Measurements from ENCODE around the gene CLIC5.

The CLIC5 gene

DNA sequence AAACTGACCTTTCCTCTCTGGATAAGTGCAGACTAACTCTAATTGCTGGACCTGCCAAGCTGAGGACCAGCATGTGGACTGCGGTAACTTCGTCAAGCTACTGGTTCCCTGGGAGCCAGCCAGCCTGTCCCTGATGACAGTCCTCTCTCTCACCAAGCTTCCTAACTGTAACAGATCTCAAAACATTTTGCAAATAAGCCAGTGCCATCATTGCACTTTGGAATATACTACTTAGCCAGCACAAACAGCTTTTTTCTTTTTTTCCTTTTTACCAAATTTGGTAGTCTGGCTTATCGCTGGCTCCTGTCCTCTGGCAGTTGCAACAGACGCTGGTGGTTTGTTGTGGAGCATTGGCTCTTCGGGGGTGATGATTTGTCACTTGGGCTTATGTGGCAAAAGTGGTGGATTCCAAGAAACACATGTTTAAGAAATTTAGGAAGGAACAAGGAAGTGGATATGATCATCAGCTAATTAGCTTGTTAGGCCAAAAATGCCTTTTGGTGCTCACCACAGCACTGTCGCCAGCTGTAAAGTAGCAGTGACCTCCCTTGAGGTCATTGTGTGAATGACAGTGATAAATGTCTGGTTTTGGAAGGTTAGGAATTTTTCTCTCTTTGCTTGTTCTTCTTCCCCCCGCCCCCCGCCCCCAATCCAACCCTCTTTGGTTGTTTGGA, 171.7 kb downstream of the CLIC5 start:
- no peak for DNase-seq (ENCODE audit: low read depth in 2 of 2)

DNA sequence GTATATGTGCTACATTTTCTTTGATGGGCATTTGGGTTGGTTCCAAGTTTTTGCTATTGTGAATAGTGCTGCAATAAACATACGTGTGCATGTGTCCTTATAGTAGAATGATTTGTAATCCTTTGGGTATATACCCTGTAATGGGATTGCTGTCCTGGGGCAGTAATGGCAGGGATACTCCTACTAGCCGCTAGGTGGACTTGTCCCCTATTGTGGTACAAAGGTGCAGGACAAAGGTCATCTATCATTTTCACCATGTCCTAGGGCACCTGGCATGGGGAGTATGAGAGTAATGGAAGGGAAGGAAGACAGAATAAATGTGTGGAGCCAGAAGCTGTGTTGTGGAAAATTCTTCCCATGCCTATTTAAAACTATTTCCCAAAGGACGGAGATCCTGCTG, 174.6 kb downstream of the CLIC5 start:
- DNase-seq (ENCODE audit: low read depth in 2 of 2), result no peak

DNA sequence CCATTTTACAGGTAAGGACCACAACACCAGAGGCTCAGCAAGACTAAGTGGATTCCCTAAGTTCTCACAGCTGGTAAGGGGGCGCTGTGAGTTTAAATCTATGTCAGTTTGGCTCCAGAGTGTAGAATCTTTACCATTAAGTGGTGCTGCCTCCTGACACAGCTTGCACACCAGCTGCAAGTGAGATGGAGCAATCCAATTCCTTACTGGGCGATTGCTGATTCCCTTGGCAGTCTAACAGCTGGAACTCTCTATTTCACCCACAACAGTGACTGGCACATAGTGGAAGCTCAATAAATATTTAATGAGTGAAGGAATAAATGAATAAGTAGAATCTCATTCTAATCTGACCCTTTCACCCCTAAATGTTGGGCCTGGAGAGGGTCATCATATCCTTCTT, 176.7 kb downstream of the CLIC5 start:
- DNase-seq (ENCODE audit: low read depth in 2 of 2), result no peak

DNA sequence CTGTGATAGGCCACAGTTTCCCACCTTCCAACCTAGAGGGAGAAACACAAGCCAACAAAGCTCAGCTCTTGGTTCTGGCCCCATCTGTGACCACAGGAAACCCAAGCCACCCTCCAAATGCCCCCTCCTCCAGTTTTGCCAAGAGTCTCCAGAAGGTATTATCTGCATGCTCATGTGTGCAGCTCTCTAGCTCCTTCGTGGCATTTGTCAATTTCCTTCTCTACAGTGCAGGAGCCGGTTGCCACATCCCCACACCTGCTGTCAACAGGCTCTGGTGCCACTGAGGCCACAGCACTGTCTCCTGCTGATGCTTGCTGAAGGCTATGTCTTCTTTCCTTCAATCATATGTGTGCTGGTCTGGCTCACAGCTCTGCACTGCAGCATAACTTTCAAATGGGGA, 177.2 kb downstream of the CLIC5 start:
- no peak for DNase-seq (ENCODE audit: low read depth in 2 of 2)

DNA sequence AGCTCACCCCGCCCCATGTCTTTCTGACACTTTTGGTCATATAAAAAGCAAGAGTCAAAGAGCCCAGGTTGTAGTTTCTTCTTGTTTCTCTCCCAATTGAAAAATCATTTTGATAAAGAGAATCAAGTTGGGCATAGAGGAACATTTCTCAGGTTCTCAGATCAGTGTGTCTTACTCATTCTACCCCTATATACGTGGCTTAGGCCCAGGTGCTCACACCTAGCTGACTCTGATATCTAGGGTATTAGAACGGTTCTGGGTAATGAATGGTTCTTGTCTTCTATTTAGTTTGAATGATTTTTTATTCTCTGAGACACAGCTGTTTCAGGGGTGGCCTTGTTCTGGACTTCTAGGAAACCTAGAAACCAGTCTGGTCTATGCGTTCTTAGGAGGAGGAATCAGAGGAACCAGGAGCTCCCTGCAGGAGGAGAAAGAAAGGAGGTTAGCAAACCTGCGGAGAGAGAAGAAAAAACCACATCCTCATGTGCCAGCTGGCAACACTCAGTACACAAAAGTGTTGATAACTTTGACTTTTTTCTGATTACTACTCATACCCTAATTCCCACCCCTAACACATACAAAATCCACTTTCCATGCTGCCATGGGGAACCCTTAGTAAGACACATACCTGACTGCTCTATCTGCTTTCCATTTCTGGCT, 178.0 kb downstream of the CLIC5 start:
- no peak for DNase-seq (ENCODE audit: low read depth in 2 of 2)

DNA sequence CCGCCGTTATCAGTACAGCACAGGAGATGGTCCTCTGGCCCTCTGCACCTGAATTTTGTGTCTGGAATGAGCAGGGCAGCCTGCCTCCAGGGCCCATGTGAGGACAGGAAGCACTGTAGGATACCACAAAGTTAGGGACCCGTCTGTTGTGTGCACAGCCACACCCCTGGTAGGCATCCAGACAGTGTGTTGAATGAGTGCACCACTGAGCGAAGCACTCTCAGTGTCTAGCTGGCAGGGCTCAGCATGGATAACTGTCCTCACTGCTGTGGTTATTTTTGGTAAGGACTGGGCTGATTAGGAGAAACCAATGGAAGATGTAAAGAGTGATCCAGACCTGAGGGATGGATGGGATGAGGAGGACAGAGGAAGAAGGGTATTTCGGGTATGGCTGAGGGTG, 178.7 kb downstream of the CLIC5 start:
- DNase-seq (ENCODE audit: low read depth in 2 of 2), result no peak

DNA sequence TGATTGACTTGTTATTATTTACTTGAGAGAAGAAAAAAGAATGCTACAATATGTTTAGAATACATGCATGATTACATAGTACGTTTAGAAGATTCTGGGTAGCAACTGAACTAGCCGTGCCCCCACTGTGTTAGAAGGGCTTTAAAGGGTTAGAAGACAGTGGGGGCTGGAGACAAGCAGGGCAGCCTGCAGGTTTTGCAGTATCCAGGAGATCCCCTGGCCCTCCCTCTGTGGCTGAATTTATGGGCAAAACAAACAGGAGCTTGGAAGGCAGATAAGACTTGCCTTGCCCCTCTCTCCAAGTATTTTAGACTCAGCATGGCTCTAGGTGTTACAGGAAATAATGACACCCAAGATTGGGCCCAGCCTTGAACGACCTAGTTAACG, 179.2 kb downstream of the CLIC5 start:
- no peak for DNase-seq (ENCODE audit: low read depth in 2 of 2)

DNA sequence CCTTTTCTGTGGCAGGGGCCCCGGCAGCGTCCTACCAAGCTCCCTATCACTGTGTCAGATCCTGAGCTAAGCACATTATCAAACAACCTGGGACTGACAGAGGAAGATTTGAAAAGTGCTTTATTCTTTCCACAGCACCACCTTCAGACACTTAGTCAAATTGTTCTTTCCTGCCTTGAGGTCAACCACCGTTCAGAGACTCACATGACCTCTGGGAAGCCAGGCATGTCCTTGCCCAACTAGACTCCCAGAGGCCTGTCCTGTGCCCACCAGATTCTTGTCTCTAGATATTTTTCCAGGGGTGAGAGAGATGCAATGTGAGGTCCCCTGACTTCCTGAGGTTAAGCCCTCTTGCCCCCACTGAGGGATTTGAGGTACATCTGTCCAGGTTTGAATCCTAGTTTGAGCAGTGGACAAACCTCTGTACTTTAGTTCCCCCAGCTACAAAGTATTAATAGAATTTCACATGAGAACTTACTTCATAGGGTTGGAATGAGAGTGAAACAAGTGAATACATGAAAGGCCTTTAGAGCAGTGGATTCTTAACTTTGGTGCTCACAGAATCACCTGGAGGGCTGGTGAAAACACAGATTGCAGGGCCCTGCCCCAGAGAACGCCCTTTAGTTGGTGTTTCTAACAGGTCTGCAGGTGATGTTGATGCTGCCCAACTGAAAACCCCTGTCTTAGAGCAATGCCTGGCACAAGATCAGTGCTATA, 179.8 kb downstream of the CLIC5 start:
- no peak for DNase-seq (ENCODE audit: low read depth in 2 of 2)

DNA sequence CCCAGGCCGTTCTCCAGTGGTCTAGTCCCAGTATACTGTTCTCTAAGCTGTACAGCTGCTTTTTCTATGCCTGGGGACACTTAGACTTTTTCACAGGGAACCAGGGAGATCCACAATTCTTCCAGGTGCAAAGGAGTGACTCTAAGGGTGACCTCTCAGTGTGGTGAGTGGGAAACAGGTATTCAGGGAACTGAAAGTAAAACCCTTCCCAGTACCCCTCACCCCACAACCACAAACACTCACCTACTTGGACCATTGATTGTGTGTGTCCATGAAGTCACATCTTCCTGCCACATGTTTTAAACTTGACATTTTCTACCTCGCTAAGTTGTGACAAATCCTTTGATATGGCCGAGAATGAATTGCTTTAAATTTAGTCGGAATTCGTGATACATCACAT, 183.6 kb downstream of the CLIC5 start:
- DNase-seq (ENCODE audit: low read depth in 2 of 2), result no peak
